GM06990 (cell line): ENCODE data around the gene NDRG3.

Experiments
- DNase-seq: peaks from one replicate; pipeline ENCODE4 v3.0.0-alpha.2; 2011; ENCODE audit not compliant: insufficient read length; ENCODE audit errors: extremely low read depth
- H3K27me3 ChIP-seq: replicated peaks from 2 replicates; pipeline ENCODE4 v1.6.0; 2011; ENCODE audit warnings: low read length; ENCODE audit not compliant: control insufficient read depth, insufficient read depth
- H3K36me3 ChIP-seq: 2 replicates; pipeline ENCODE4 v1.5.1; 2011; ENCODE audit warnings: low read length; ENCODE audit not compliant: control insufficient read depth, insufficient read depth
- H3K4me3 ChIP-seq: replicated peaks from 2 replicates; pipeline ENCODE4 v1.5.1; 2011; ENCODE audit warnings: low read depth, mild to moderate bottlenecking, control low read depth, low read length
- TF ChIP-seq, protein P1 (sequence below): IDR thresholded peaks from 2 replicates; pipeline ENCODE4 v1.5.1; 2011; ENCODE audit warnings: low read length, control low read depth, mild to moderate bottlenecking, inconsistent platforms; ENCODE audit not compliant: insufficient read depth, poor library complexity, severe bottlenecking

NDRG3 gene

DNA sequence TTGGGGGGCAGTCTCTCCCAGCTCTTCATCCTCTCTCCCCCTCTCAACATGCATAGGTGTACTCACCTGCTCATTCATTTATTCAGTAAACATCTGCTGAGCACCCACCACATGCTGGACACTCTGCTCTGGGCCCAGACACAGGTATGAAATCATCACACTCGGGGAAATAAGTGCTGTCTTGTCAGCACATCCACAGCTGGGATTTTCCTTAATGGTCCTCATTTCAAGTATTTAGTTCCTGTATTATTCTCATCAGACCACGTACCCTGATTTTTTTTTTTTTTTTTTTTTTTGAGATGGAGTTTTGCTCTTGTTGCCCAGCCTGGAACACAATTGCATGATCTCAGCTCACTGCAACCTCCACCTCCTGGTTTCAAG lies 121.0 kb downstream of the NDRG3 start:
- H3K36me3 ChIP-seq, result no peaks in the 10 kb centered on the region
- no peak overlapping the region for H3K4me3 ChIP-seq
- DNase-seq, result no peak
- TF ChIP-seq, protein P1, sequence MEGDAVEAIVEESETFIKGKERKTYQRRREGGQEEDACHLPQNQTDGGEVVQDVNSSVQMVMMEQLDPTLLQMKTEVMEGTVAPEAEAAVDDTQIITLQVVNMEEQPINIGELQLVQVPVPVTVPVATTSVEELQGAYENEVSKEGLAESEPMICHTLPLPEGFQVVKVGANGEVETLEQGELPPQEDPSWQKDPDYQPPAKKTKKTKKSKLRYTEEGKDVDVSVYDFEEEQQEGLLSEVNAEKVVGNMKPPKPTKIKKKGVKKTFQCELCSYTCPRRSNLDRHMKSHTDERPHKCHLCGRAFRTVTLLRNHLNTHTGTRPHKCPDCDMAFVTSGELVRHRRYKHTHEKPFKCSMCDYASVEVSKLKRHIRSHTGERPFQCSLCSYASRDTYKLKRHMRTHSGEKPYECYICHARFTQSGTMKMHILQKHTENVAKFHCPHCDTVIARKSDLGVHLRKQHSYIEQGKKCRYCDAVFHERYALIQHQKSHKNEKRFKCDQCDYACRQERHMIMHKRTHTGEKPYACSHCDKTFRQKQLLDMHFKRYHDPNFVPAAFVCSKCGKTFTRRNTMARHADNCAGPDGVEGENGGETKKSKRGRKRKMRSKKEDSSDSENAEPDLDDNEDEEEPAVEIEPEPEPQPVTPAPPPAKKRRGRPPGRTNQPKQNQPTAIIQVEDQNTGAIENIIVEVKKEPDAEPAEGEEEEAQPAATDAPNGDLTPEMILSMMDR, result no peak
- no peaks in the 10 kb centered on the region for H3K27me3 ChIP-seq

DNA sequence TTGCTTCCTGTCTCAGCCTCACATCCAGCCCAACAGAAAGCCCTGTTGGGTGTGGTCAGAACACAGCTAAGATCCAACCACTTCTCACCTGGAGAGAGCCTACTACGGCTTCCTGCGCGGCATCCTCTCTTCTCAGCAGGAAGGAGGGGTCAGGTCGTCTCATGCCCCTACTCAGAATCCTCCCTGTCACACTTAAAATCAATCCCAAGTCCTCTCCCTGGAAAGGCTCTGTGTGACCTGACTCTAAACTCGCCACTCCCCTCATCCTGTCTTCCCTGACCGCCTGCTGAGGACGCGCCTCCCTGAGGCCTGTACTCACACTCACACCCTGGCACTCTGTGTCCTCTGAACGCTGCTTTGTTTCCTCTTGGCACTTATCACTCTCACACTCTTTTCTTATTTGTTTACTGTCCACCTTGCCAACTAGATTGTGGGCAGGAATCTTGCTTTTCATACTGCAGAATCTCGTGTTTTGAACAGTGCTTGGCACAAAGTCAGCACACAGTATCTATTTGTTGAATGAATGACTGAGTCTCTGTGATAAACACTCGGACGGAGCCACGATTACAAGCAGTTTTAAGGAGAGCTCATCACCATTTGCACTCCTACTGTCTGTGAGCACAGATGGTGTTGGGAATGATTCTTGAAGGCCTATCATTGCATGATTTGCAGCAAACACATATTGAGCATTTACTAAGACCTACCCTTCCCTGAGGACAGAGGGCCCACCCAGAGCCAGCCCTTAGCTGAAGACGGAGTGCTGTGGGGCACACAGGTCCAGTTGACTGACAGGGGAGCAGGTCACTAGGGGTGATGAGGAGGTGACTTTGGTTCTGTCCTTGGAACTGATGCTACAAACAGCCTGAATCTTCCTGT lies 121.6 kb downstream of the NDRG3 start:
- Histone ChIP-seq H3K4me3 (no peak overlapping the region), H3K27me3 (no peaks in the 10 kb centered on the region), H3K36me3 (no peaks in the 10 kb centered on the region)
- TF ChIP-seq, protein P1, result no peak
- DNase-seq, result no peak

DNA sequence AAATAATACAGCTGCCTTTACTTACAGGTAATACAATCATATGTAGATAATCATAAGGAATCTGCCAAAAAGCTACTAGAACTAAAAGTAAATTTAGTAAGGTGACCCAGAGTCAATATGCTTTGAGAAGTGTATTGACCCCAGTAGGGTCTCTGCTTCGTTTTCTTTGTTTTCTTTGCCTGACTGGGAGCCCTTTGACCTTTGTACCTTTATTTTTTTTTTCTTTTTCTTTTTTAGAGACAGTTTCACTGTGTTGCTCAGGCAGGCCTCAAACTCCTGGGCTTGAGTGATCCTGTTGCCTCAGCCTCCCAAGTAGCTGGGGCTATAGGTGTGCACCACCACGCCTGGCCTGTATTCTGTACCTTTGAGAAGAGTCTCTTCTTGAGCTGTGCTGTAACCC lies 122.4 kb downstream of the NDRG3 start:
- TF ChIP-seq, protein P1, result no peak
- Histone ChIP-seq H3K4me3 (no peak overlapping the region), H3K36me3 (no peaks in the 10 kb centered on the region), H3K27me3 (no peaks in the 10 kb centered on the region)
- DNase-seq, result no peak

DNA sequence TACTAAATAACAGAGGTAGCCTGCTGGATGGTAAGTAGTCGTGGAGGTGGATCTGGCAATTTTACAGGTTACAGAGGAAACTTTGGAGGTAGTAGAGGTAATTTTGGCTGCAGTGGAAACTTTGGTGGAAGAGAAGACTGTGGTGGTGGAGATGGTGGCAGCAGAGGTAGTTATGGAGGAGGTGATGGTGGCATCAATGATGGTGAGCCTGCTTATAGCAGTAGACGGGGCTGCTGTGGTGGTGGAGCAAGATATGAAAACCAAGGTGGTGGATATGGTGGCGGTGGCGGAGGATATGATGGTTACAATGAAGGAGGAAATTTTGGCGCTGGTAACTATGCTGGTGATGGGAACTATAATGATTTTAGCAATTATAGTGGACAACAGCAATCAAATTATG lies 125.0 kb downstream of the NDRG3 start:
- Histone ChIP-seq H3K36me3 (no peaks in the 10 kb centered on the region), H3K27me3 (no peaks in the 10 kb centered on the region), H3K4me3 (no peak overlapping the region)
- DNase-seq, result no peak
- TF ChIP-seq, protein P1, result no peak

DNA sequence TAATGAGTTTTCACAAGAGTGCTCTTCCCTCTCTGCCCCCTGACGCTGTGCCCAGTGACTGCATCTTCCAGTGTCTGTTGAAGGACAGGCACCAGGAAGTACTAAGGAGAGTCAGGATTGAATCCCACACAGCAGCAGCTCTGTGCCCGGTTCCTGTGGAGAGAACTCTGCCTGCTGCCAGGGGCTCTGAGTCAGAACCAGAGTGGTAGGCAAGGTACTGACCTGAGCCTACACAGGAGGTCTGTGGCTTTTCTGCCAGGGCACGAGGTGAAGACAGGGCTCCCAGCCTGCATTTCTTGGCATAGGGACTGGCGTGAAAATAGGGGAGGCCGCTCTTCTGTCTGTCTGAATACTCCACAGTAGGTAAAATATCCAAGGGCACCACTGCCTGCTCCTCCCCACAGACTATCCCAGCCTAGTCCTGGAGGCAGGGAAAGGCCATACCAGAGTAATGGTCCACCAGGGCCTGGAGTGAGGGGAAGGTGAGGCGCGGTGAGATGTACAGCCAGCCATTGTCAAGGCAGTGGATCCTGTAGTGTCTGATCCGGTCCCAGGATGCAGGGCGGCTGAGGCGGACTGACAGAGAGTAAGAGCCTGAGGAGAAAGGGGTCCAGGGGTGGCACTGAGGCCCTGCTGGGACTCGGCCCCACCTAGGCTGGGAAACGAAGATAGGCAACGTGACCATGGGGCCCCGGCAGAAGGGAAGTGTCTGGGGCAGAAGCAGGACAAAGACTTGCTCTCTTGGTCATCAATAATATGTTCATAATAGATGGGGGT lies 130.9 kb downstream of the NDRG3 start:
- Histone ChIP-seq H3K4me3 (no peak overlapping the region), H3K27me3 (no peaks in the 10 kb centered on the region), H3K36me3 (peaks cover 30% of the 10 kb centered on the region)
- no peak for DNase-seq
- TF ChIP-seq, protein P1, result no peak
